ENCODE data around the gene FIS1. TPM values are rescaled to one million over a fixed set of nuclear protein-coding genes. Genes with fewer than 3 reads are reported as not detected.

The FIS1 gene
- total RNA-seq, 1 experiment from 2014 or later: 124 TPM

- DNase-seq: no peak
- no peak overlapping the region for H2BK120ac ChIP-seq (ENCODE audit: low read depth, low read length, poor library complexity, severe bottlenecking)
Measured at GRCh38 chr7:101269664-101270063, 24.8 kb upstream of the FIS1 start.

More at GRCh38 chr7:101269664-101270063, 24.8 kb upstream of the FIS1 start:
- Histone ChIP-seq H3K9me3 (ENCODE audit: control insufficient read depth, low read depth, low read length) (no peaks in the 10 kb centered on the region), H3K4me2 (ENCODE audit: insufficient read depth, insufficient read length, low read length) (no peak overlapping the region), H3K4ac (ENCODE audit: low read depth, low read length) (no peak overlapping the region), H4K8ac (replicated peaks; ENCODE audit: insufficient read length, low read depth, low read length) (no peak overlapping the region), H3K23ac (ENCODE audit: insufficient read length, low read depth, low read length) (no peak overlapping the region), H4K5ac (ENCODE audit: insufficient read length, low read depth, low read length) (no peak overlapping the region), H2BK15ac (ENCODE audit: low read depth, low read length) (no peak overlapping the region), H3K27ac (ENCODE audit: insufficient read length, low read depth, low read length) (no peak overlapping the region), H3K27me3 (ENCODE audit: insufficient read depth, low read length) (no peaks in the 10 kb centered on the region), H3K14ac (ENCODE audit: insufficient read depth, low read length) (no peak overlapping the region), H3K56ac (ENCODE audit: insufficient read length, low read depth, low read length) (no peak overlapping the region), H3K4me1 (ENCODE audit: insufficient read depth, low read length) (peaks cover 8% of the 10 kb centered on the region), H2BK12ac (ENCODE audit: insufficient read length, low read depth, low read length) (no peak overlapping the region), H2BK5ac (ENCODE audit: insufficient read length, low read length) (no peak overlapping the region), H3K23me2 (ENCODE audit: insufficient read length, low read depth, low read length, poor library complexity, severe bottlenecking) (no peaks in the 10 kb centered on the region), H4K91ac (ENCODE audit: insufficient read length, low read depth, low read length) (no peak overlapping the region), H2AFZ (ENCODE audit: low read length) (no peak overlapping the region), H3K79me2 (ENCODE audit: insufficient read depth, low read length) (no peaks in the 10 kb centered on the region), H3K9ac (ENCODE audit: extremely low read depth, insufficient read length, low read length) (no peak overlapping the region), H2AK5ac (ENCODE audit: insufficient read length, low read length) (no peak overlapping the region), H3T11ph (ENCODE audit: low read length) (no peak overlapping the region), H2BK20ac (ENCODE audit: low read depth, low read length, poor library complexity, severe bottlenecking) (no peak overlapping the region), H3K18ac (ENCODE audit: insufficient read length, low read depth, low read length) (no peak overlapping the region), H4K20me1 (ENCODE audit: control insufficient read depth, insufficient read depth, insufficient read length) (no peaks in the 10 kb centered on the region), H3K79me1 (ENCODE audit: insufficient read depth, low read depth, low read length, poor library complexity, severe bottlenecking) (no peaks in the 10 kb centered on the region)
- H3K4me3 Mint-ChIP-seq: no peak overlapping the region
- WGBS (ENCODE audit: extremely low coverage, insufficient read length, low lambda C conversion rate): no CpG with 5 or more reads among the region's 21 CpGs
- H3K27ac Mint-ChIP-seq: no peak overlapping the region; a peak in 1 of 7 replicates
- peaks cover 8% of the 10 kb centered on the region in 2 experiments; a peak in 3 of 5 replicates for H3K9me3 Mint-ChIP-seq
- no peak for TF ChIP-seq CTCF (conservative IDR thresholded peaks at IDR 0.05)
- no peaks in the 10 kb centered on the region; the same call in 1 of the 2 replicates for H3K27me3 Mint-ChIP-seq (ENCODE audit: low read depth)
- no peaks in the 10 kb centered on the region for H3K36me3 Mint-ChIP-seq (ENCODE audit: insufficient read depth in 1 of 3, low read depth in 3 of 3)
- H3K4me1 Mint-ChIP-seq: peaks cover 12 to 14% of the 10 kb centered on the region in 2 experiments

All from H9 (cell line).